ENCODE results near the gene PODNL1. TPM values are rescaled to one million over a fixed set of nuclear protein-coding genes. Genes with fewer than 3 reads are reported as not detected.

PODNL1 gene
- total RNA-seq, 1 experiment from 2014 or later: 6.4 TPM

GRCh38 chr19:13931391-13932148 is 6.6 kb downstream of the PODNL1 start:
- H3K4me3 ChIP-seq: no peak overlapping the region
- 0 out of 2 replicates have a peak, but pooled peaks cover 2% of the 10 kb centered on the region for H4K20me1 ChIP-seq (ENCODE audit: insufficient read depth)
- DNase-seq: no peak
- no peaks in the 10 kb centered on the region for H3K27me3 ChIP-seq (ENCODE audit: insufficient read depth, low read depth)
- ChIA-PET POLR2A (ENCODE audit: unreplicated experiment) (no interaction called here), CTCF (no interaction called here)
- intact Hi-C loops (cut with micrococcal nuclease; ENCODE audit: unreplicated experiment): no loop called here
- BruUV-seq (replicated peaks): no TSS peak
- peaks cover 29% of the 10 kb centered on the region for H3F3A ChIP-seq (ENCODE audit: insufficient read depth, low read depth)
- no peak overlapping the region for H3K4me2 ChIP-seq
- no peaks in the 10 kb centered on the region for H3K9me3 ChIP-seq (ENCODE audit: insufficient read depth, low read depth)
- no peak overlapping the region for H3K27ac ChIP-seq
- TF ChIP-seq EZH2 (IDR thresholded peaks at IDR 0.05; ENCODE audit: low read depth): no peak
- TF ChIP-seq CTCF (conservative IDR thresholded peaks at IDR 0.05): no peak
- no peak overlapping the region for H2AFZ ChIP-seq
- H3K36me3 ChIP-seq (ENCODE audit: low read depth): no peaks in the 10 kb centered on the region
- no peaks in the 10 kb centered on the region for H3K9me2 ChIP-seq (ENCODE audit: insufficient read depth)
- no peaks in the 10 kb centered on the region for H3K4me1 ChIP-seq (replicated peaks; ENCODE audit: insufficient read depth)
- no peaks in the 10 kb centered on the region for H3K79me2 ChIP-seq (ENCODE audit: low read depth)

- H3K27ac ChIP-seq: no peak overlapping the region
- DNase-seq: no peak
- H3K27me3 ChIP-seq (ENCODE audit: insufficient read depth, low read depth): no peaks in the 10 kb centered on the region
- H2AFZ ChIP-seq: no peak overlapping the region
- no peaks in the 10 kb centered on the region for H3K36me3 ChIP-seq (ENCODE audit: low read depth)
- ChIA-PET POLR2A (ENCODE audit: unreplicated experiment) (no interaction called here), CTCF (no interaction called here)
- H3K4me2 ChIP-seq: no peak overlapping the region
- no peaks in the 10 kb centered on the region for H3K79me2 ChIP-seq (ENCODE audit: low read depth)
- H3K9me2 ChIP-seq (ENCODE audit: insufficient read depth): no peaks in the 10 kb centered on the region
- BruUV-seq (replicated peaks): TSS peak; percentile 28
- H3K9me3 ChIP-seq (ENCODE audit: insufficient read depth, low read depth): no peaks in the 10 kb centered on the region
- no peak overlapping the region for H3K4me3 ChIP-seq
- H3F3A ChIP-seq (ENCODE audit: insufficient read depth, low read depth): peaks cover 29% of the 10 kb centered on the region
- 0 out of 2 replicates have a peak, but pooled peaks cover 2% of the 10 kb centered on the region for H4K20me1 ChIP-seq (ENCODE audit: insufficient read depth)
- intact Hi-C loops (cut with micrococcal nuclease; ENCODE audit: unreplicated experiment): no loop called here
- no peaks in the 10 kb centered on the region for H3K4me1 ChIP-seq (replicated peaks; ENCODE audit: insufficient read depth)
- TF ChIP-seq CTCF (conservative IDR thresholded peaks at IDR 0.05) (no peak), EZH2 (IDR thresholded peaks at IDR 0.05; ENCODE audit: low read depth) (no peak)
Observed at GRCh38 chr19:13930402-13930801, 7.8 kb downstream of the PODNL1 start.

- ChIA-PET POLR2A (ENCODE audit: unreplicated experiment) (no interaction called here), CTCF (no interaction called here)
- Histone ChIP-seq H3K36me3 (ENCODE audit: low read depth) (no peaks in the 10 kb centered on the region), H3K27me3 (ENCODE audit: insufficient read depth, low read depth) (no peaks in the 10 kb centered on the region), H3K4me1 (replicated peaks; ENCODE audit: insufficient read depth) (no peaks in the 10 kb centered on the region), H3K9me3 (ENCODE audit: insufficient read depth, low read depth) (no peaks in the 10 kb centered on the region), H3K4me2 (no peak overlapping the region), H3K79me2 (ENCODE audit: low read depth) (no peaks in the 10 kb centered on the region), H3K4me3 (no peak overlapping the region), H2AFZ (no peak overlapping the region), H3K27ac (no peak overlapping the region), H3F3A (ENCODE audit: insufficient read depth, low read depth) (peaks cover 29% of the 10 kb centered on the region), H3K9me2 (ENCODE audit: insufficient read depth) (no peaks in the 10 kb centered on the region), H4K20me1 (ENCODE audit: insufficient read depth) (0 out of 2 replicates have a peak, but pooled peaks cover 2% of the 10 kb centered on the region)
- TF ChIP-seq CTCF (conservative IDR thresholded peaks at IDR 0.05) (no peak), EZH2 (IDR thresholded peaks at IDR 0.05; ENCODE audit: low read depth) (no peak)
- BruUV-seq (replicated peaks): no TSS peak
- DNase-seq: no peak
- intact Hi-C loops (cut with micrococcal nuclease; ENCODE audit: unreplicated experiment): no loop called here
Observed at GRCh38 chr19:13929956-13930355, 8.3 kb downstream of the PODNL1 start.
